Dedifferentiated amniotic fluid mesenchymal stem cell (primary cell): ENCODE measurements around the gene TRO.

Source experiments
- DNase-seq: peaks from one replicate; pipeline ENCODE4 v3.0.0-alpha.2; 2016; ENCODE audit errors: extremely low spot score

The TRO gene, protein sequence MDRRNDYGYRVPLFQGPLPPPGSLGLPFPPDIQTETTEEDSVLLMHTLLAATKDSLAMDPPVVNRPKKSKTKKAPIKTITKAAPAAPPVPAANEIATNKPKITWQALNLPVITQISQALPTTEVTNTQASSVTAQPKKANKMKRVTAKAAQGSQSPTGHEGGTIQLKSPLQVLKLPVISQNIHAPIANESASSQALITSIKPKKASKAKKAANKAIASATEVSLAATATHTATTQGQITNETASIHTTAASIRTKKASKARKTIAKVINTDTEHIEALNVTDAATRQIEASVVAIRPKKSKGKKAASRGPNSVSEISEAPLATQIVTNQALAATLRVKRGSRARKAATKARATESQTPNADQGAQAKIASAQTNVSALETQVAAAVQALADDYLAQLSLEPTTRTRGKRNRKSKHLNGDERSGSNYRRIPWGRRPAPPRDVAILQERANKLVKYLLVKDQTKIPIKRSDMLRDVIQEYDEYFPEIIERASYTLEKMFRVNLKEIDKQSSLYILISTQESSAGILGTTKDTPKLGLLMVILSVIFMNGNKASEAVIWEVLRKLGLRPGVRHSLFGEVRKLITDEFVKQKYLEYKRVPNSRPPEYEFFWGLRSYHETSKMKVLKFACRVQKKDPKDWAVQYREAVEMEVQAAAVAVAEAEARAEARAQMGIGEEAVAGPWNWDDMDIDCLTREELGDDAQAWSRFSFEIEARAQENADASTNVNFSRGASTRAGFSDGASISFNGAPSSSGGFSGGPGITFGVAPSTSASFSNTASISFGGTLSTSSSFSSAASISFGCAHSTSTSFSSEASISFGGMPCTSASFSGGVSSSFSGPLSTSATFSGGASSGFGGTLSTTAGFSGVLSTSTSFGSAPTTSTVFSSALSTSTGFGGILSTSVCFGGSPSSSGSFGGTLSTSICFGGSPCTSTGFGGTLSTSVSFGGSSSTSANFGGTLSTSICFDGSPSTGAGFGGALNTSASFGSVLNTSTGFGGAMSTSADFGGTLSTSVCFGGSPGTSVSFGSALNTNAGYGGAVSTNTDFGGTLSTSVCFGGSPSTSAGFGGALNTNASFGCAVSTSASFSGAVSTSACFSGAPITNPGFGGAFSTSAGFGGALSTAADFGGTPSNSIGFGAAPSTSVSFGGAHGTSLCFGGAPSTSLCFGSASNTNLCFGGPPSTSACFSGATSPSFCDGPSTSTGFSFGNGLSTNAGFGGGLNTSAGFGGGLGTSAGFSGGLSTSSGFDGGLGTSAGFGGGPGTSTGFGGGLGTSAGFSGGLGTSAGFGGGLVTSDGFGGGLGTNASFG (N-terminal part only)

DNA sequence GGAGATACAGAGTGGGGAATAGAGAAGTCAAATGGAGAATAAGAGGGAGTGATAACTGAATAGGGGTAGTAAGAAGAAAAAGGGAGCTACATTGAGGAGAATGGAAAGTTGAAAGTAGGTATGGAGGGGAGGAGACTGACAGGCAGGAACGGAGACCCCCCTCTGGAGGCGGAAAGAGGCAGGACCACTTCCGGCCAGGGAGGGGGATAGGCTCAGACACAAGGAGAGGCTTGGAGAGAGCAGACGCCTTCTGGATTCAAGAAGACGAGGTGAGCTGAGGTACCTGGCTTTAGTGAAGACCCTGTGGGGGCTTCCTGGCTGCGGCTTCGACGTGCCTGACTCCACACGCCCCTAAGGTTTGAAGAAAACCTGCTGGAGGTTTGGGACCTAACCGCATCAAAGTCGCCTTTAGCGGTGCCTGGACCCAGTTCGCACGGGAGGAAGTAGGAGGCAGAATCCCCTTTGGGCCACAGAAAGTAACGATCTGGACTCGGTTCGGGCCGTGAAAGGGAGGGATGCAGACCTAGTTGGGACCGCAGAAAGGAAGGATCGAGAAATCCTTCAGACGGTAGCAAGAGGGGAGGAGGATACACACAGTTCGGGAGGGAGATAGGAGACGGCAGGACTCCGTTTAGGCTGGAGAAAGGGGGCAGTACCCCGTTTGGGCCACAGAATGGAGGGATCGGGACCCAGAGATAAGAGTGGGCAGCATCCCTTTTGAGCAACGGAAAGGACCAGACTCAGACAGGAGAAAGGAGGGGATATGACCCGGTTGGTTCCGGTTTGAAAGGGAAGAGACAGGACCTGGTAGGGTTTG lies at the start of gene TRO:
TSS of gene TRO (plus strand) at position 215 of the 817 bp plus-strand sequence. CDS start 1,423 bp downstream, outside the sequence.
- DNase-seq = no peak

DNA sequence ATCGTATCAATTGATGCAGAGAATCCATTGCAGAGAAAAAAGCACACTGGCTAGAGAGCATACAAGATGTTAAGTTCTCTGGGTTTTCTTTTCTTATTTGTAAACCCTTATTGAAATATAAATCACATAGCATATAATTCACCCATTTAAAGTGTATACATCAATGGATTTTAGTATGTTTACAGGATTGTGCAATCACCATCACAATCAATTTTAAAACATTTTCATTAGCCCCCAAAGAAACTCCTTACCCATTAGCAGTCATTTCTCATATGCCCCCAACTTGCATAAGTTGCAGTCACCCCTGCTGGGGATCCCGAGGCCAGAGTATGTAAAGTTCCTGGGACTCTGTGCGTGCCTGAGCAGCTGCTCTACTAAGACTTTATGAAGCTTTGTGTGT lies 34.9 kb upstream of the TRO start:
- no peak for DNase-seq

DNA sequence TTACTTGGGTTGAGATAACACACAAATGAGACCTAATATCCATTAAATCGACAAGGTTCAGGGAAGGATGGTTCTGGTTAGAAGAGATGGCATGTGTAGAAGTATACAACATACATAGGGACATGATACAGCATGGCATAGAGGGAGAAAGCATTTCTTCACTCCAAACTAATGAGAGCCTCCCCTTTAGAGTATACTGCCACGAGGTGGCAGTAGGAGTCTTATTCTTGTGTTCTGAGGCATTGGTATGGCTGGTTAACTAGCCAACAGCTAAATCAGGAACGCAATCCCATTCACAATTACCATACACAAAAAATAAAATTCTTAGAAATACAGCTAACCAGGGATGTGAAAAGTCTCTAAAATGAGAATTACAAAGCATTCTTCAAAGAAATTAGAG lies 29.1 kb upstream of the TRO start:
- no peak for DNase-seq

DNA sequence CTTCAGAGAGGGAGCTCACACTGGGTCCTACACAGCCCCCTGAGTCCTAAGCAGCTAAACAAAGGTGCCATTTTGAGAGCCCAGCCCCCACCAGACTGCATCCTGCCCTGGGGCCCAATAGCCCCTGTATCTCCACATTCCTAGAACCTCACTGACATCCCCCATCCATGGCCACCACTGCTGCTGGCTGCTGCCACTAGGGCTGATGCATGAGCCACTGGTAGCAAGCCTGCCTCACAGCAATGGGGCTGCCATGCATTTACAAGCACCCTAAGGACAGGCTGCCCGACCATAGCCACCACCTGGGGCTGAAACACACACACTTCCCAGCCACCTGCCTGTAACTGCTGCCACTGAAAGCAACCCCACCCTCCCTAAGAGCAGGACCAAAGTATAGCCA lies 26.5 kb upstream of the TRO start:
- no peak for DNase-seq

DNA sequence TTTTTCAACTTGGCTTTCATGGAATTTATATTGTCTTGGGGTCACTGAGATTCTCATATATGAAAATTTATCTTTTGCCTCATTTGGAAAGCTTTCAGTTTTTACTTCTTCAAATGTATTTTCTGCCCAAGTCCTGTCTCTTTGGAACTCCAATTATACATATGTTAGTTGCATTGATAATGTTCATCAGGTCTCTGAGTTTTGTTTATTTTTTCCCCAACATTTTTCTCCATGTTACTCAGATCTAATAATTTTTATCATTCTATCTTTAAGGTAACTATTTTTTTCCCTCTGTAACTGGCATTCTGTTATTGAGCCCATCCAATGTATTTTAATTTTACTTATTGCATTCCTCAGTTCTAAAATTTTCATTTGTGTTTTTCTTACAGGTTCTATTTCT lies 10.7 kb upstream of the TRO start:
- DNase-seq = no peak

DNA sequence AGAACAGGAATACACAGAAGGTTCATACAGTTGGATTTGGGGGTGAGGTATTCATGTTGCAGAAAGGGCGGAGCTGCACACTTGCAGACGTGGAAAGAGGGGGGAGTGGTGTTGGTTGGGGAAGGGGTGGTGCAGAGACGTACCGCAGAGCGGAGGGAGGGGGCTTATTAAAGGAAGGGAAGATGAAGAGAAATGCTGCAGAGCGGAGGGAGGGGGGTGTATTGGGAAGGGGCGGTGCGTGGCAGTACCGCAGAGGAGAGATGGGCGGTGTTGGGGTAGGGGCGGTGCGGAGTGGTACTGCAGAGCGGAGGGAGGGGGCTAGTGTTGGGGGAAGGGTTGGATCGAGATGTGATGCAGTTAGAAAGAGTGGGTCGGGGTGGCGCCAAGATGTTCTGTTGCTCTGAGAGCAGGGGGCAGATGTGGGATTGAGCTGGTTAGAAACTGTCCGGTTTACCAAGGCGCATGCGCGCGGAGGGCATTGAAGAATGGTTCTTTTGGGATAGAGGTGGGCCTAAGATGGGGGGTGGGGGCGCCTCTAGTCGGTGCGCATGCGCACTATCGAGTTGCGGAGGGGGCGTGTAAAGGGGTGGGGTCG lies 900 bp downstream of the TRO start:
- peak; percentile 62 for DNase-seq

DNA sequence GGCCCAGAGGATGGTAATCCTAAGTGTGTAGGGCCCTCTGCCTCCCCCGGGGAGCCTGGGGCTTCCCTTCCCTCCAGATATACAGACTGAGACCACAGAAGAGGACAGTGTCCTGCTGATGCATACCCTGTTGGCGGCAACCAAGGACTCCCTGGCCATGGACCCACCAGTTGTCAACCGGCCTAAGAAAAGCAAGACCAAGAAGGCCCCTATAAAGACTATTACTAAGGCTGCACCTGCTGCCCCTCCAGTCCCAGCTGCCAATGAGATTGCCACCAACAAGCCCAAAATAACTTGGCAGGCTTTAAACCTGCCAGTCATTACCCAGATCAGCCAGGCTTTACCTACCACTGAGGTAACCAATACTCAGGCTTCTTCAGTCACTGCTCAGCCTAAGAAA lies 1.9 kb downstream of the TRO start:
- DNase-seq = no peak

DNA sequence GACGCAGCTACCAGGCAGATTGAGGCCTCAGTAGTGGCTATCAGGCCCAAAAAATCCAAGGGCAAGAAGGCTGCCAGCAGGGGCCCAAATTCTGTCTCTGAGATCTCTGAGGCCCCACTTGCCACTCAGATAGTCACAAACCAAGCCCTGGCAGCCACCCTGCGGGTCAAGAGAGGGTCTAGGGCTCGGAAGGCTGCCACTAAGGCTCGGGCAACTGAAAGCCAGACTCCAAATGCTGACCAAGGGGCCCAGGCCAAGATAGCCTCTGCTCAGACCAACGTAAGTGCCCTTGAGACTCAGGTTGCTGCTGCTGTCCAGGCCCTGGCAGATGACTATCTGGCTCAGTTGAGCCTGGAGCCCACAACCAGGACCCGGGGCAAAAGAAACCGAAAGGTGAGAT lies 2.8 kb downstream of the TRO start:
- no peak for DNase-seq

DNA sequence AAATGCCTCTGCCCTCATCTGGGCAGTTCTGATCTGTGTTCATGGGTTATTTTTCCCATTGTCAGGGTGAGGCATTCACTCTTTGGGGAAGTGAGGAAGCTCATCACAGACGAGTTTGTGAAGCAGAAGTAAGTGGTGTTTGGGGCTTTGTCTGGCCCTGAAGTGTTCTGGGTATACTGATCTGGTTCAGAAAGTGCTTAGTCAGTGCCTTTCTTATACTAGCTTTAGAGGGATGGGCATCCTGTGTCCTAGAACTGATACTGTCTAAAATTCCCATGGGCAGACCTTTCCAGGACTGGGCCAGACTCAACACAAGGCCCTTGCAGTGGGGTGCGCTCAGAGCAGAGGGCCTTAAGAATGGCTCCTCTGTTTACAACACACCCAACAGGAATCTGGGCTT lies 6.4 kb downstream of the TRO start:
- no peak for DNase-seq

DNA sequence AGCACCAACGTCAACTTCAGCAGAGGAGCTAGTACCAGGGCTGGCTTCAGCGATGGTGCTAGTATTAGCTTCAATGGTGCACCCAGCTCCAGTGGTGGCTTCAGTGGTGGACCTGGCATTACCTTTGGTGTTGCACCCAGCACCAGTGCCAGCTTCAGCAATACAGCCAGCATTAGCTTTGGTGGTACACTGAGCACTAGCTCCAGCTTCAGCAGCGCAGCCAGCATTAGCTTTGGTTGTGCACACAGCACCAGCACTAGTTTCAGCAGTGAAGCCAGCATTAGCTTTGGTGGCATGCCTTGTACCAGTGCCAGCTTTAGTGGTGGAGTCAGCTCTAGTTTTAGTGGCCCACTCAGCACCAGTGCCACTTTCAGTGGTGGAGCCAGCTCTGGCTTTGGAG lies 8.3 kb downstream of the TRO start:
- DNase-seq = no peak

DNA sequence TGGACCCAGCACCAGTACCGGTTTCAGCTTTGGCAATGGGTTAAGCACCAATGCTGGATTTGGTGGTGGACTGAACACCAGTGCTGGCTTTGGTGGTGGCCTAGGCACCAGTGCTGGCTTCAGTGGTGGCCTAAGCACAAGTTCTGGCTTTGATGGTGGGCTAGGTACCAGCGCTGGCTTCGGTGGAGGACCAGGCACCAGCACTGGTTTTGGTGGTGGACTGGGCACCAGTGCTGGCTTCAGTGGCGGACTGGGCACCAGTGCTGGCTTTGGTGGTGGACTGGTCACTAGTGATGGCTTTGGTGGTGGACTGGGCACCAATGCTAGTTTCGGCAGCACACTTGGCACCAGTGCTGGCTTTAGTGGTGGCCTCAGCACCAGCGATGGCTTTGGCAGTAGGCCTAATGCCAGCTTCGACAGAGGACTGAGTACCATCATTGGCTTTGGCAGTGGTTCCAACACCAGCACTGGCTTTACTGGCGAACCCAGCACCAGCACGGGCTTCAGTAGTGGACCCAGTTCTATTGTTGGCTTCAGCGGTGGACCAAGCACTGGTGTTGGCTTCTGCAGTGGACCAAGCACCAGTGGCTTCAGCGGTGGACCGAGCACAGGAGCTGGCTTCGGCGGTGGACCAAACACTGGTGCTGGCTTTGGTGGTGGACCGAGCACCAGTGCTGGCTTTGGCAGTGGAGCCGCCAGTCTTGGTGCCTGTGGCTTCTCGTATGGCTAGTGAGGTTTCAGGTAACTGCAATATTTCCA lies 9.8 kb downstream of the TRO start:
- DNase-seq = no peak

DNA sequence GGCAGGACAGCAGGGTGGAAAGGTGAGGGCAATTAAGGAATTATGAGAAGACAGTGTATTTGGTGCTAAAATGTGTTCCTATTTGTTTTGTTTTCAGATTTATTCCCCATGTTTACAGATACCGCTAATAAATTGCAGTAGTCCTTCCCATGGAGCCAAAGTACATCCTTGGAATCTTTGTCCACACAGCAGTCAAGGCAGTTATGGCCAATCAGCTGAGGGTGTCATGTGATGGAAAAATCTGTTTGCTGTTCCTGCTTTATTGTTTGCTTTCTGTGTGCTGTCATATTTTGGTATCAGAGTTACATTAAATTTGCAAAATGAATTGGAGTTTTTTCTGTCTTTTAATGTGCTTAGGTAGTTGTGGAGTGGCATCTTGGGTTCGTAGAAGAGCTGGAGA lies 10.5 kb downstream of the TRO start:
- no peak for DNase-seq

DNA sequence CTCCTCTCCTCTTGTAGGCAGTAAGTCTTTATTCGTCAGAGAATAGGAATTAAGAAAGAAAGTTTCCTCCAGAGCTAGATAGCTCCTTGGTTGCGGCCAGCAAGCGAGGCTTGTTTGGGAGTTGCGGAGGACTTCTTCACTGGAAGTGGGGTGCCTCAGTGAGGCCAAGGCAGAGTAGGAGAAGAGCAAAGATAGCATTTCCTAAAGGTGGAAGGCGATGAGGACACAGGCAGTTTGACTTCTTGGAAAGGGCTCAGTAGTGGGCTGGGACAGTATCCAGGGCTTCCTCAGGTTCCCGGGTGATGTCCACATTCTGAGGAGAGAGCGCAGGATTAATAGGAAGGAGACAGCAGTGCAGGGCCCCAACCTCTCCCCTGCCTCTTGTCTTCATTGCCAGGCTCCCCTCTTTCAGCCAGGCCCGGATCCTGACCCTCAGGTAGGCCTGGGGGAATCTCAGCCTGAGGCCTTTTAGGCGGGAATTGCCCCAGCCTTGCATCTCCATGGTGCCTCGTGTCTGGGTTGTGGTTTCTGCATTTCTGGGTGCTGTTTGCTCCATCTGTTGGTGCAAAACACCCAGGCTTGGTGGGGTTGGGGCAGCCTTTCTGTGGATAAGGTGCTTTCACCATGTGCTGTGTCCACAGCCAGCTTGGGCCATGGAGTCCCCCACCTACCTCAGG lies 12.7 kb downstream of the TRO start:
- no peak for DNase-seq

DNA sequence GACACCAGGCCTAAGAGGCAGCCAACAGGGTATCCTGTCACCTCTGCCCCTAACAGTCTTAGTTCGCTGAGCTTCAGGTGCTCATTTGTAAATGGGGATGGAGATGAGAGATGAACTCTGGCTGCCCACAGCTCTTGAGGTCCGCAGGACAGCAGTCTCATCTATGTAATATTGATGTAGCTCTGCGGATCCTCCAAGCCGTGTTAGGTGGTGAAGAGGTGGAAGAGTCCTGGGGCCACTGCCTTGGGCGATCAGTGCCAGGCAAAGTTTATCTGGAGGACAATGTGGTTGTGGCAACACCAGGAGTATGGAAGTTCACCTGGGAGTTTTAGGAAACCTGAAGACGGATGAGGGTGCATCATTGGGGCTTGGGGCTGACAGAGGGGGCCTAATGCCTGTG lies 13.4 kb downstream of the TRO start:
- DNase-seq = no peak

DNA sequence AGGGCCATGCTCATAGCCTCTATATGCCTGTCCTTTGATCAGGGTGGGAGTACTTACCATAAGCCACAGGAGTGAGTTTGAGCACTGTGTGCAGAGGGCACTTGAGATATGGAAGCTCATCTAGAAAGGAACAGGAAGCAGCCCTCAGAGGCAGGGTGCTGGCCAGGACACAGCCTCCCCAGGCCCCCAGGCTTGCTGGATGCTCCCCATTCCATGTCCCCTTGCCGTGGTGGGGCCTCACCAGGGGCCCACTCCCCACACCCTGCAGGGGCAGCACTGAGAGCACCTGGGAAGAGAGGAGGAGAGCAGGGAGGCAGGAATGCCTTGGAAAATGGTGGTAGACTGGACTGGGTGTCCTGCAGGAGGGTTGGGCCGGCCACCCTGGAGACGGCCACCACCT lies 14.3 kb downstream of the TRO start:
- DNase-seq = no peak

DNA sequence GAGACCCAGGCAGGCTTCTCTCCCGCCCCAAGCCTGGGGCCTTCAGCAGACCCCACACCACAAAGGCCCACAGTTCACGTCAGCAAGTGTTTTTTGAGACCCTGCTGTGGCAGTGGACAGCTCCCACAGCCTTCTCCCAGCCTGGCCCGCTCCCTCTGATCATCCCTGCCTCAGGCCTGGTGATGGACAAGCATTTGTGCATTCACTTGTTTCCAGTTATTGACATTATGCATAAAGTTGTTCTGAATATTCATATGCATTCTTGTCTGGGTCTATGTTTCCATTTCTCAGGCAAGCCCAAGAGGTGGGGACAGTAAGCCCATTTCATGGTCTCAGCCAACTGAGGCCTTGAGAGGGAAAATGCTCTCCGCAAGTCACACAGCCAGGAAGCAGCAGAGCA lies 14.7 kb downstream of the TRO start:
- DNase-seq = no peak

DNA sequence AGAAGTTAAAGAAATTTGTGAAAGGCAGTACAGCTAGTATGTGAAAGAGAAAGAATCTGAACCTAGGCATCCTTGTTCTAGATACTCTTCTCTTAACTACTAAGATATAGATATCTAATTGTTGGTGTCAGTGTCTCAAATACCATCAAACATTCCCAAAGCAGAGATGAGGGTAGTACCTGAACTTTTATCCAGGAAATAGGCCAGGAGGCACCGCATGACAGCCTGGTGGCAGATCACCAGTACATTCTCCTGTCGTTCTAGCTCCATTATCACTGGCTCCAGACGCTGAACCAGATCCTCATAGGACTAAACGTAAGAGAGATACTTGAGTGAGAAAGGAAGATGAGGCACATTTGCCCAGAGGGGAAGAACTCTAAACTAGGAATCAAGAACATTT lies 16.8 kb downstream of the TRO start:
- DNase-seq = no peak

DNA sequence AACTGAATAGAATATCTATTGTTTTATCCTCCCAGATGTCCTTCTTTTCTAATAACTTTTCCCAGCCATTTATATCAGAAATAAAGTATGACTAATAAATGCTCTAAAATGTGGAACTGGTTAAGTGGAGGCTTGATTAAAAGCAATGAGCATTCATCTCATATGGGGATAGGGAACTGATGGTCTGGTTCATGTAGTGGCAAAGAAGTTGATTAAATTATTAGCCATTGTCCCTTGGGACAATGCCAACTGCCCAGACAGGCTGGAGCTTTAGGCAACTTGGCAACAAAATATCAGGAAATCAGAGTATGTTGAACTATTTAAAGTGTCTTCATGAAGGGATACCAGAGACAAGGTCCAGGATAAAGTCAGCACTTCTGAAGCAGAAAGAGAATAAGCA lies 24.2 kb downstream of the TRO start:
- DNase-seq = no peak

DNA sequence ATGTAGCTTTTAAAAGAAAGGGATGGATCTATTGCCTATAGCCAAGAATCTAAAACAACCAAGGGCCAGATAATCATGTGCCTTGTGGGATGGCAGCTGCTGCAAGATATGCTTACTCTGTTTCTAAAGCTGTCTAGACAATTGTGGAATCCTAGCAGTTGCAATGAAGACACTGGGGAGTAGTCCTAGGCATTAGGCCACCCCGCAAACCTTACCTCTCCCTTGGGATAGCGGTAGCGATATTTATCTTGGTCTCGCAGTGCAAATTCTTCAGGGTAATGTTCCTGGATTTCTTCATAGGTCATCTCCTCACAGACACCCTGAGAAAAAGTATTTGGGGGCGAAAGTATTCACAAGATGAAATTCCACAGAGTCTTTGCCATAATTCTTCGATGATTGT lies 24.6 kb downstream of the TRO start:
- no peak for DNase-seq
